Subcutaneous adipose tissue (tissue), 4 donors: ENCODE data around the gene NLRP11. TPM values are rescaled to one million over a fixed set of nuclear protein-coding genes. Genes with fewer than 3 reads are reported as not detected.

Experiments
- CTCF ChIP-seq: fragments of 450-650 bp; IDR thresholded peaks from one replicate; pipeline ENCODE4 v1.5.1; 2016; ENCODE audit warnings: low read depth, mild to moderate bottlenecking, control low read depth, antibody characterized with exemption, moderate library complexity
- total RNA-seq, 4 donors: library from RNA; depleted of rRNA; stranded (reverse); fragments of >200 nt; gene quantifications; one replicate each; pipeline ENCODE4 v1.1.0, GENCODE V29; 2016

Gene NLRP11
- total RNA-seq, 4 donors from 2014 or later, result not detected

- no peak for TF ChIP-seq CTCF
These were observed 78.4 kb downstream of the NLRP11 start for GRCh38 chr19:55753401-55753800.

GRCh38 chr19:55750715-55751114 lies 81.1 kb downstream of the NLRP11 start:
- no peak for TF ChIP-seq CTCF

- TF ChIP-seq CTCF, result no peak
These were observed 93.5 kb downstream of the NLRP11 start, which contains the start of gene NLRP9 for GRCh38 chr19:55738302-55738701. Gene NLRP9, minus strand, starts transcription at chr19:55738402. Its CDS starts 28 bp downstream, at chr19:55738374.

Other genes with a start within 250 kb of the NLRP11 start
- 10 to 100 TPM in 1 of 4 donors, 1 to 10 TPM in 3; 1.8 to 12.1 (median 2.7) TPM for gene FIZ1, start 232.5 kb downstream of the NLRP11 start, total RNA-seq
- 10 to 100 TPM in 3 of 4 donors, 1 to 10 TPM in 1; 3.8 to 33.5 (median 26.4) TPM for gene ZNF524, start 231.7 kb downstream of the NLRP11 start, total RNA-seq
- 1 to 10 TPM; 1.8 to 8.9 (median 3.6) TPM for gene ZNF865, start 226.4 kb downstream of the NLRP11 start, total RNA-seq
- gene ZNF784, start 207.4 kb downstream of the NLRP11 start, total RNA-seq, result 1 to 10 TPM; 1.3 to 6.0 (median 2.3) TPM
- 10 to 100 TPM in 3 of 4 donors, 1 to 10 TPM in 1; 5.9 to 35.4 (median 12.3) TPM for gene ZNF580, start 191.0 kb downstream of the NLRP11 start, total RNA-seq
- gene ZNF581, start 188.3 kb downstream of the NLRP11 start, total RNA-seq, result 10 to 100 TPM in 3 of 4 donors, 1 to 10 TPM in 1; 6.4 to 25.5 (median 19.0) TPM
- gene CCDC106, start 183.8 kb downstream of the NLRP11 start, total RNA-seq, result 10 to 100 TPM in 1 of 4 donors, 1 to 10 TPM in 3; 1.8 to 24.1 (median 8.4) TPM
- 10 to 100 TPM; 51.8 to 96.8 (median 72.5) TPM for gene U2AF2, start 177.0 kb downstream of the NLRP11 start, total RNA-seq
- 100 to 1,000 TPM in 1 of 4 donors, 10 to 100 TPM in 3; 27.6 to 118 (median 59.7) TPM for gene EPN1, start 156.8 kb downstream of the NLRP11 start, total RNA-seq
- gene NLRP9, start 93.6 kb downstream of the NLRP11 start, total RNA-seq, result not detected
- not detected for gene RFPL4A, start 72.9 kb downstream of the NLRP11 start, total RNA-seq
- not detected for gene RFPL4AL1, start 62.9 kb downstream of the NLRP11 start, total RNA-seq
- gene NLRP4, start 4.5 kb upstream of the NLRP11 start, total RNA-seq, result not detected
- gene NLRP13, start 100.3 kb upstream of the NLRP11 start, total RNA-seq, result not detected
- gene NLRP8, start 115.8 kb upstream of the NLRP11 start, total RNA-seq, result not detected
- not detected for gene NLRP5, start 154.8 kb upstream of the NLRP11 start, total RNA-seq